Prostate gland (tissue), 2 donors: ENCODE results near the gene NSMCE4A. TPM values are rescaled to one million over a fixed set of nuclear protein-coding genes. Genes with fewer than 3 reads are reported as not detected.

Source experiments
- DNase-seq: peaks from one replicate; pipeline ENCODE4 v3.0.0-alpha.2; 2019; ENCODE audit warnings: low spot score
- H3K27ac ChIP-seq, 2 donors: fragments of 200-600 bp; sonication (generic); 2 replicates each; pipeline ENCODE4 v1.5.1; 2017 to 2019
- H3K27me3 ChIP-seq: fragments of 200-600 bp; sonication (generic); replicated peaks from 2 replicates; pipeline ENCODE4 v1.5.1; 2019; ENCODE audit not compliant: insufficient read depth
- H3K36me3 ChIP-seq, 2 donors: fragments of 200-600 bp; sonication (generic); 1 replicate in 1 of 2; 2 replicates in 1 of 2; pipeline versions ENCODE4 v1.5.1 to v1.8.1; 2017 to 2019
- H3K4me1 ChIP-seq: fragments of 200-600 bp; sonication (generic); replicated peaks from 2 replicates; pipeline ENCODE4 v1.5.1; 2019
- H3K4me3 ChIP-seq, 2 donors: fragments of 200-600 bp; sonication (generic); 2 replicates each; pipeline ENCODE4 v1.5.1; 2017 to 2019
- H3K9me3 ChIP-seq: fragments of 200-600 bp; sonication (generic); 2 replicates; pipeline ENCODE4 v1.5.1; 2017
- CTCF ChIP-seq, 4 experiments: fragments of 200-600 bp in 2 of 4; fragments of 450-650 bp in 2 of 4; sonication (generic) in 2 of 4; IDR thresholded peaks; 1 replicate in 3 of 4; 2 replicates in 1 of 4; pipeline ENCODE4 v1.5.1; 2016 to 2019; ENCODE audit warnings: antibody characterized with exemption in 4 of 4, mild to moderate bottlenecking in 2 of 4, moderate library complexity in 2 of 4
- POLR2A ChIP-seq: fragments of 450-650 bp; IDR thresholded peaks from one replicate; pipeline ENCODE4 v1.6.1; 2016; ENCODE audit warnings: antibody characterized with exemption, mild to moderate bottlenecking
- POLR2AphosphoS5 ChIP-seq: sonication (generic); formaldehyde crosslinking; IDR thresholded peaks from one replicate; pipeline ENCODE4 v1.6.1; 2017; ENCODE audit warnings: antibody characterized with exemption
- WGBS: methylation state at CpG from one replicate; pipeline ENCODE4 v1.1.5; 2018; 5-methylcytosine and 5-hydroxymethylcytosine counted together
- intact Hi-C: fragments of 100-400 bp; cut with DNase I; formaldehyde crosslinking; loops from one replicate; pipeline ENCODE4 v1.14.2; 2022
- total RNA-seq, 2 donors: library from RNA; depleted of rRNA; stranded (reverse); fragments of >200 nt; gene quantifications; one replicate each; pipeline ENCODE4 v1.1.0, GENCODE V29; 2016

The NSMCE4A gene
- total RNA-seq, 2 donors from 2014 or later: 90.1 to 105 TPM

DNA sequence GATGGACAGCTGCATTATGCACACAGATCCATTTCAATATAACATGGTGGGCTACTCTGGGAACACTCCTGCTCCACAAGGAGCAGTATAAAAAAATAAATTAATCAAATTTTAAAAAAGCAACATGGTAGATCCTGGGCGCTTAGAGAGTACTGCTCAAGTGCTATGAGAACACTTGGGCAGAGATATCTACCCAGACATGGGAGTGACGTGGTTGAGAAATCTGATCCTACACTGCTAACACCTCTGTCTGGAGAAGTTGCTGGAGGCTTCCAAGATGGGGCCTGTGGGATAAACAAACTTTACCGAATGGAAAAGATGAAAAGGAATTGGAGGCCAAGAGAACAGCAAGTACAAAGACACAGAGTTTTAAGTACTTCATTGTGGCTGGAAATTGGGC is 9.0 kb downstream of the NSMCE4A start:
- peaks cover 6 to 7% of the 10 kb centered on the region in 2 donors for H3K36me3 ChIP-seq
- intact Hi-C loops: no loop called here
- H3K4me3 ChIP-seq: no peak overlapping the region
- no peak overlapping the region for H3K27ac ChIP-seq
- no peaks in the 10 kb centered on the region for H3K27me3 ChIP-seq
- WGBS: 47% methylated on average over 3 of the region's 3 CpGs
- no peaks in the 10 kb centered on the region for H3K9me3 ChIP-seq
- H3K4me1 ChIP-seq: no peaks in the 10 kb centered on the region
- no peak for DNase-seq
- no peak for TF ChIP-seq POLR2AphosphoS5

DNA sequence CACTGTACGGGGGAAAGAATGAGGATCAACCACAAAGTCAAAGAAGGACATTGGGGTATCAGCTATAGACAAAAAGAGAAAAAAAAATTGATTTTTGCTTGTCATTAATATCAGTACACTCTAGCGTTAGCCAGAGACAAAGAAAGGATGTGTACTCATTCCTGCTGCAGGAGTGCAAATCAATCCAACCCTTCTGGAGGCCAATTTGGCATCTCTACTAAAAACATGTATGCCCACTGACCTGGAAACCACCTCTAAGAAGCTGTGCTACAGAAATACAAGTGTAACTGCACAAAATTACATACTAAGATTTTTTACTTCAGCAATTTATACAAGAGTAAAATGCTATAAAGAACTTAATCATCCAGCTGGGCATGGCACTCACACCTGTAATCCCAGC is 13.6 kb downstream of the NSMCE4A start:
- DNase-seq: no peak
- Histone ChIP-seq H3K4me1 (no peaks in the 10 kb centered on the region), H3K36me3 (peaks cover under 1 to 6% of the 10 kb centered on the region in 2 donors), H3K4me3 (no peak overlapping the region), H3K9me3 (no peaks in the 10 kb centered on the region), H3K27me3 (no peaks in the 10 kb centered on the region), H3K27ac (no peak overlapping the region)
- 62% methylated on average over 2 of the region's 2 CpGs for WGBS
- intact Hi-C loops: no loop called here
- TF ChIP-seq POLR2A (no peak), CTCF (IDR thresholded peaks at IDR 0.05) (no peak), POLR2AphosphoS5 (no peak)

DNA sequence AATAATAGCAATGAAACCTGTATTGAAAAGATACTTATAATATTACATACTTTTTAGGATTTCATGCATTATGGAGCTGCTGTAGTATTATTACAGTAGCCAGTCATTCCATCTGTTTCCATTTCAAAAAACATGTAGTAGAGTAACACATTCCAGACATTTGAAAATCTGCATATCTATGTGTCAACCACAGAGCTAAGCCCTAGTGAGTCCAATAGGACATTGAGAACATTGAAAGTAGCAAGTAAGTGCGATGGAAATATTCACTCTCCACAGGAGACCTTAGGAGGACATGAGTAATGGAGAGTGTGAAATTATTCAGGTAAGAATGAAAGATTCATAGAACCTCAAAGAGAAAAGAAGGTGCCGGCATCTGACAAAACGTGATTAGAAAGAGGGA is 15.3 kb downstream of the NSMCE4A start:
- Histone ChIP-seq H3K4me3 (no peak overlapping the region), H3K4me1 (no peaks in the 10 kb centered on the region), H3K9me3 (no peaks in the 10 kb centered on the region), H3K36me3 (no peaks in the 10 kb centered on the region), H3K27ac (no peak overlapping the region), H3K27me3 (no peaks in the 10 kb centered on the region)
- intact Hi-C loops: no loop called here
- 96% methylated on average over 3 of the region's 3 CpGs for WGBS
- TF ChIP-seq CTCF (IDR thresholded peaks at IDR 0.05): no peak
- no peak for DNase-seq

GRCh38 chr10:121956111-121957061 is 18.6 kb downstream of the NSMCE4A start:
- Histone ChIP-seq H3K4me1 (no peaks in the 10 kb centered on the region), H3K9me3 (no peaks in the 10 kb centered on the region), H3K27ac (no peak overlapping the region), H3K27me3 (no peaks in the 10 kb centered on the region), H3K4me3 (no peak overlapping the region), H3K36me3 (no peaks in the 10 kb centered on the region)
- 73% methylated on average over 7 of the region's 7 CpGs for WGBS
- no peak for DNase-seq
- intact Hi-C loops: no loop called here
- TF ChIP-seq POLR2AphosphoS5: no peak
- TF ChIP-seq POLR2A: no peak
- no peak for TF ChIP-seq CTCF (IDR thresholded peaks at IDR 0.05)

DNA sequence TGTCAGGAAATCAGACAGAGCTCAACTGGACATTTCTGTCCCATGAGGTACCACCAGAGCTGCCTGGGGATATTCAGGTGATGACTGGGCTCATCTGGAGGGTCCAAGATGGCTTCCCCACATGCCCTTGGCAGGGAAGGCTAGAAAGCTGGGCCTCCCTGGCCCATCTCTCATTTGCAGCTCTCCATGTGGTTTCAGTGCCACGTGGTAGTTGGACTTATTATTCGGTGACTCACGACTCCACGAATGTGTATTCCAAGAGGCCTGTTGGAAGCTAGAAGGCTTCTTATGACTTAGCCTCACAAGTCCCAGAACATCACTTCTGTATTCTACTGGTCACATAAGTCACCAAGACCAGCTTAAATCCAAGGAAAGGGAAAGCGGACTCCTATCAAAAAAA is 22.8 kb downstream of the NSMCE4A start:
- H3K4me1 ChIP-seq: peaks cover 6% of the 10 kb centered on the region
- H3K4me3 ChIP-seq: no peak overlapping the region
- no peaks in the 10 kb centered on the region for H3K27me3 ChIP-seq
- intact Hi-C loops: no loop called here
- 93% methylated on average over 5 of the region's 5 CpGs for WGBS
- TF ChIP-seq POLR2AphosphoS5: no peak
- no peak for TF ChIP-seq CTCF (IDR thresholded peaks at IDR 0.05)
- TF ChIP-seq POLR2A: no peak
- H3K27ac ChIP-seq: no peak overlapping the region
- DNase-seq: no peak
- H3K9me3 ChIP-seq: no peaks in the 10 kb centered on the region
- H3K36me3 ChIP-seq: no peaks in the 10 kb centered on the region
